NCI-H2107 (cell line): ENCODE data around the gene PALD1.
"Not testable (repeated sequence)": the region's sequence is repeated elsewhere in the genome, so short reads cannot be mapped to it uniquely, and the experiment has no call there.

Source experiments
- DNase-seq: peaks from one replicate; lab custom pipeline; 2025; lab: John Stamatoyannopoulos, UW

The PALD1 gene

DNA sequence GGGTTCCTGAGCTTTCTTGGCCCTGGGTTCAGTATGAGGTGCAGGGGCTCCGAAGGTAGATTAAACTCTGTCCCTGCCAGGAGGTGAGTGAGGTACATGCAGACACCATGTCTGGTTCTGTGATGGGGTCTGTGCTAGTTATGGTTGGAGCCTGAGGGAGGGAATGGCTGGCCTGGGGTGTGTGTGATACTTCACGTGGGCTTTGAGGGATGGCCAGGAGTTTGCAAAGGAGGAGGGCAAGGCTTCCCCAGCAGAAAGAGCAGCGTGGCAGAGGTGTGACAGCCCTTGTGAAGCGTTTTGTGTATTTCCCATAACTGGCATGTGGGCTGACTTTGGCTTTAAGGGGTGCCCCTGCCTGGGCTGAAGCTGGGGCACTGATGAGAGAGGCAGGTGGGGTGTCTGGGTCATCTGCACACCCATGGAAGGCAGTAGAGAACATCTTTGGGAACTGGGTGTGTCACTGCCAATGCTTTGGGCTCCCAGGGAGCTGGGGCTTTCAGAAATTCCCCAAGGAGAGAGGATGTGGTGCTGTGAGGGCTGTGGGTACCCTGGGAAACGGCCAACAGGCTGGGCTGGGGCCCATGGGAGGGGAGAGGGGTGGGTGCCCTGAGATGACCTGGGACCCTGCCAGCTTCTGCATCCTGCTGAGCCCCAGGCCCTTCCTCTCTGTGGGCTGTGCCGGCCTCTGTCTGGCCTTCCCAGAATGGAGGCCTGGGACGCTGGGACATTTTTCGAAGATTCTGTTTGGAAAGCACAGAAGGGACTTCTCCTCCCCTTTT, 4.6 kb downstream of the PALD1 start:
- DNase-seq, result no peak

- not testable (repeated sequence) for DNase-seq
Observed at GRCh38 chr10:70483872-70484271, 5.3 kb downstream of the PALD1 start.

DNA sequence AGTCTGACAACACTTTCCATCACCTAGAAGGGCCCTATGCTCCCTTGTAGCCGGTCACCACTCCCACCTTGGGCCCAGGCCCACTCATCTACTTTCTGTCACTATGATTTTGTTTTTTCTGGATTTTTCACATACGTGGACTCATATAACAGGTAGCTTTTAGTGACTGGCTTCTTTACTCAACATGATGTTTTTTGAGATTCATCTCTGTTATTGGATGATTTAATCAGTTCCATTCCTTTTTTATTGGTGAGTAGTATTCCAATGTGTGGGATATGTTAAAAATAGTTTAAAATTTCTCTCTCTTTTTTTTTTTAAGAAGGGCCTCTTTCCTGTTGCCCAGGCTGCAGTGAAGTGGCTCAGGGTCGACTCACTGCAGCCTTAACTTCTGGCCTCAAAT, 9.3 kb downstream of the PALD1 start:
- no peak for DNase-seq

DNA sequence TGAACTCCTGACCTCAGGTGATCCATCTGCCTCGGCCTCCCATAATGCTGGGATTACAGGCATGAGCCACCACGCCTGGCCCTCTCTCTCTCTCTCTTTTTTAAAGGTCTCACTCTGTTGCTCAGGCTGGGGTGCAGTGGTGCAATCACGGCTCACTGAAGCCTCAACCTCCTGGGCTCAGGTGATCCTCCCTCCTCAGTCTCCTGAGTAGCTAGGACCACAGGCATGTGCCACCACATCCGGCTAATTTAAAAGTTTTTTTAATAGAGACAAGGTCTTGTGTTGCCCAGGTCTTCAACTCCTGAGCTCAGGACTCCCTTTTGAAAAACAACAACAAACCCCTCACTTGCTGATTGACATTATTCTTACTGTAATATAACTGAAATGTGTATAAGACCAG, 11.6 kb downstream of the PALD1 start:
- no peak for DNase-seq

- DNase-seq, result no peak
Observed at GRCh38 chr10:70491614-70492013, 13.0 kb downstream of the PALD1 start.

- DNase-seq, result no peak
Observed at GRCh38 chr10:70492786-70493659, 14.5 kb downstream of the PALD1 start.

DNA sequence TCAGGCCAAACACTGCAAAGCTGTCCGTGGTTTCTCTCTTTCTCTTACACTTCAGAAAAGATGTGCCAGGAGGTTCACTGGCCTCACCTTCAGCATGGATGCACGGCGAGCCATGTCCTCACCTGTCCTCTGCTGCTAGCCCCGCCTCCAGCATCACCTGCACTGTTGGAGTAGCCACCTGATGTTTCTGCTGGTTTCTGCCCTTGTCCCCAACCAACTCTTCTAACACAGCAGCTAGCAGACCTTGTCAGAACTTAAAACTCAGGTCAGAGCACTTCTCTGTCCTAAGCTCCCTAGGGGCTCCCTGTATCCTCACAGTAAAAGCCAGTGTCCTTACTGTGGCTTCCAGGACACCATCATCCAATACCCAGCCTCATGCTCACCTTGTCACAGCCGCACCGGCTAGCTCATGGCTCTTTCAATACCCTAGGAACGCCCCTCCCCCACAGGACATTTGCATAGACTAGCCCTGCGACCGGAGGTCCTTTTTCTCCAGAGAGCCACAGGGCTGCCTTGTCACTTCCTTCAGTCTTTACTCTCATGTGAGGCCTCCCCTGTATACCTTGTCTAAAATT, 15.2 kb downstream of the PALD1 start:
- DNase-seq, result no peak

- DNase-seq, result no peak
Observed at GRCh38 chr10:70494536-70494935, 16.0 kb downstream of the PALD1 start.

GRCh38 chr10:70494966-70495365, 16.4 kb downstream of the PALD1 start:
- DNase-seq, result no peak

- no peak for DNase-seq
Observed at GRCh38 chr10:70495691-70496261, 17.2 kb downstream of the PALD1 start.

GRCh38 chr10:70496341-70497119, 18.0 kb downstream of the PALD1 start:
- DNase-seq, result no peak

GRCh38 chr10:70497120-70497545, 18.6 kb downstream of the PALD1 start:
- no peak for DNase-seq

GRCh38 chr10:70498970-70499835, 20.6 kb downstream of the PALD1 start:
- DNase-seq, result no peak

- no peak for DNase-seq
Observed at GRCh38 chr10:70499836-70500167, 21.2 kb downstream of the PALD1 start.

GRCh38 chr10:70500368-70500767, 21.8 kb downstream of the PALD1 start:
- no peak for DNase-seq

DNA sequence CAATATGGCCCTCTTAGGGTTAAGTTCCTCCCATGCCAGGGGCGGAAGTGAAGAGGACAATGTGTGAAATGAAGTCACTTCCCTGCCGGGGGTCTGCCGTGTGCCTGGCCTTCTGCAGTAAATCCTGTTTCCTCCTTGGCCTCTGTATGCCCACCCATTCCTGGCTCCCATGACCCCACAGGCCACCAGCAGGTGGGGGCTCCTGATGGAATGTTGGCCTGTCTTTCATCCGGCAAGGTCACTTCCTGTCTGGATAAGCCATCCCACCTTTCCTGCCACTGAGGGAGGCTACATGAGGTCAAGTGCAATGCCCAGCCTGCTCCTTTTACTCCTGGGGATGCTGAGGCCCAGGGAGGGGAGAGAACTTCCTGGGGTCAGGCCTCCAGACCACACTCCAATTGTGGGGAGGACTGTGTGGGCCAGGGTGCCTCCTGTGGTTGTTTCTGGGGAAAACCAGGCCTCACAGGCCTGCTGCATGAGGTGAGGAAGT, 22.3 kb downstream of the PALD1 start:
- no peak for DNase-seq

GRCh38 chr10:70502406-70502805, 23.8 kb downstream of the PALD1 start:
- no peak for DNase-seq

DNA sequence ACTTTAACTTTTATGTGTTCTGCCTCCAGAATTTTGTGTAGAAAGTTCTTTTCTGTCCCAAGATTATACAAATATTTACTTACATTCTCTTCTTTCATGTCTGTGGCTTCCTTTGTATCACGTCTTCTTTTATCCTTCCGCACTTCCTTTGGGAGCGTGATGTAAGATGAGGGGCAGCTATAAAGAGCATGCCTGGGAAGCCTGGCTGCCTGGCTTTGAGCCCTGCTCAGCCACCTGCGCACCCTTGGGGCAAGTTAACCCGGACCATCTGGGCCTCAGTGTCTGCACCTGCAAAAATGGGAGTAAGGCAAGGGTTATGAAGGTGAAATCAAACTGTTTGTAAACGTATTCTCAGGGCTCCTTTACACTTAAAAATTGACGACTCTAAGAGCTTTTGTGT, 25.2 kb downstream of the PALD1 start:
- DNase-seq, result no peak

- no peak for DNase-seq
Observed at GRCh38 chr10:70504521-70505358, 26.2 kb downstream of the PALD1 start.

DNA sequence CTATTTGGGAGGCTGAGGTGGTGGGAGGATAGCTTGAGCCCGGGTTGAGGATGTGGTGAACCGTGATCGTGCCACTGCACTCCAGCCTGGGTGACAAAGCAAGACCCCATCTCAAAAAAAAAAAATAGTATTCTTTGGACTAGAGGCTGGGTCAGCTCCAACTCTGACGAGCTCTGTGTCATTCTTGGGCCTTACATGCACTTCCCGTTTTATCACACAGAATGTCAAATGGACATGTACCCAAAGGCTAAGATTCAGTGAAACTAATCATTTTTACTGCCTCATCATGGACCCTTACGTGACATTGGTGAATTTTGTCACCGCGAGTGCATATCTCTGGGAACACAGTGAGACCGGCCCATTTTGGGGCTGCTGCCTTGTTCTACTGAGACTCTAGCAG, 27.3 kb downstream of the PALD1 start:
- no peak for DNase-seq
